Coronary artery (tissue), 2 donors: ENCODE data around the gene ATAD5.

Experiments used
- DNase-seq: peaks from one replicate; pipeline ENCODE4 v3.0.0-alpha.2; 2017; ENCODE audit warnings: low spot score
- H3K27ac ChIP-seq, 2 donors: fragments of 200-600 bp; sonication (generic); one replicate each; pipeline ENCODE4 v1.5.1; 2016 to 2019
- H3K4me3 ChIP-seq: fragments of 200-600 bp; sonication (generic); 2 replicates; pipeline ENCODE4 v1.5.1; 2016; ENCODE audit warnings: mild to moderate bottlenecking, moderate library complexity
- CTCF ChIP-seq: fragments of 200-600 bp; sonication (generic); IDR thresholded peaks from one replicate; pipeline ENCODE4 v1.5.1; 2019; ENCODE audit warnings: antibody characterized with exemption

Gene ATAD5

GRCh38 chr17:30917050-30917449, 85.3 kb downstream of the ATAD5 start:
- DNase-seq: no peak
- no peak for TF ChIP-seq CTCF

GRCh38 chr17:30920282-30920681, 88.5 kb downstream of the ATAD5 start:
- TF ChIP-seq CTCF: no peak
- Histone ChIP-seq H3K27ac (no peak overlapping the region), H3K4me3 (no peak overlapping the region)
- no peak for DNase-seq

More at GRCh38 chr17:30917050-30917449, 85.3 kb downstream of the ATAD5 start:
- H3K4me3 ChIP-seq: no peak overlapping the region
- H3K27ac ChIP-seq: no peak overlapping the region

- DNase-seq: no peak
- no peak for TF ChIP-seq CTCF
- peak overlapping the region; percentile 83 for H3K4me3 ChIP-seq
- no peak overlapping the region for H3K27ac ChIP-seq
Observed at GRCh38 chr17:30920683-30921543, 89.1 kb downstream of the ATAD5 start.

GRCh38 chr17:30921544-30922196, 89.9 kb downstream of the ATAD5 start, which contains the start of gene ADAP2:
ADAP2 (plus strand) TSS chr17:30921945; CDS start chr17:30922015, 70 bp downstream.
- no peak for DNase-seq
- TF ChIP-seq CTCF: no peak
- H3K4me3 ChIP-seq: peak within 1 kb of the TSS; percentile 83
- H3K27ac ChIP-seq: peak within 1 kb of the TSS in 1 of 2 donors; percentile 83

- Histone ChIP-seq H3K4me3 (peak overlapping the region; percentile 83), H3K27ac (peak overlapping the region in 1 of 2 donors; percentile 83)
- DNase-seq: no peak
- TF ChIP-seq CTCF: no peak
Observed at GRCh38 chr17:30922235-30923030, 90.7 kb downstream of the ATAD5 start.

- no peak for TF ChIP-seq CTCF
Observed at GRCh38 chr17:30924341-30924740, 92.6 kb downstream of the ATAD5 start.

More at GRCh38 chr17:30924341-30924740, 92.6 kb downstream of the ATAD5 start:
- DNase-seq: no peak
- Histone ChIP-seq H3K27ac (no peak overlapping the region), H3K4me3 (no peak overlapping the region)
